Stimulated activated CD4-positive, alpha-beta T cell treated with anti-CD3 and anti-CD28 coated beads, Interleukin-1b, Interleukin-23, amount 100 ng/mL, for 24 hours (primary cell): ENCODE measurements around the gene COX19.
"Not testable (repeated sequence)": the region's sequence is repeated elsewhere in the genome, so short reads cannot be mapped to it uniquely, and the experiment has no call there.

Experiments
- DNase-seq, 4 experiments: peaks; one replicate each; pipeline ENCODE4 v3.0.0-alpha.2; 2020; ENCODE audit warnings: low read depth in 4 of 4, low spot score in 1 of 4

COX19 gene

GRCh38 chr7:962401-963081 is 12.8 kb downstream of the COX19 start:
- DNase-seq = no peak

GRCh38 chr7:961546-962400 is 13.6 kb downstream of the COX19 start:
- DNase-seq = no peak

GRCh38 chr7:960972-961371 is 14.4 kb downstream of the COX19 start:
- DNase-seq = not testable (repeated sequence)

DNA sequence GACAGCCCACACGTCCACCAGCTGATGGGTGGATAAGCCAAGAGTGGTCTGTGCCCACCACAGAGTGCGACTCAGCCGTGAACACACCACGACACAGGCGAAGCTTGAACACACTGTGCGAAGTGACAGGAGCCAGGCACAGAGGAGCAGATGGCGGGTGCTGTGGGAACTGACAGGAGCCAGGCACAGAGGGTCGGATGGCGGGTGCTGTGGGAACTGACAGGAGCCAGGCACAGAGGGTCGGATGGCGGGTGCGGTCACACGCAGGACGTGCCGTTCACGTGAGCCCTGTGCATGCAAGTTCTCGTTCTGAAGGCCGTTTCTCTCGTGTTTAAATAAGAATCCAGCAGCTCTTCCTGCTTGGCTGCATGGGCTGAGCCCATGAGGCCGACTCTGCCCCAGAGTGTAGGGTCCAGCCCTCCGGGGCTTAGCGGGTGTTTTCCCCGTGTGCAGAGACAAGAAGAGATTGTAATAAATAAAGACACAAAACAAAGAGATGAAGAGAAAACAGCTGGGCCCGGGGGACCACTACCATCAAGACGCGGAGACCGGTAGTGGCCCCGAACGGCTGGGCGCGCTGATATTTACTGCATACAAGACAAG is 15.0 kb downstream of the COX19 start:
- no peak for DNase-seq

DNA sequence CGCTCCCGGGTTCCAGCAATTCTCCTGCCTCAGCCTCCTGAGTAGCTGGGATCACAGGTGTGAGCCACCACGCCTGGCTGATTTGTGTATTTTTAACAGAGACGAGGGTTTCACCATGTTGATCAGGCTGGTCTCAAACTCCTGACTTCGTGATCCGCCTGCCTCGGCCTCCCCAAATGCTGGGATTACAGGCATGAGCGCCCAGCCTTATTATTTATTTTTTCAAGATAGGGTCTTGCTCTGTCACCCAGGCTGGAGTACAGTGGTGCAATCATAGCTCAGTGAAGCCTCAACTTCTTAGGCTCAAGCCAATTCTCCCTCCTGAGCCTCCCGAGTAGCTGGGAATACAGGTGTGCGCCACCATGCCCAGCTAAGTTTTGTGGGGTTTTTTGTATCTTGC is 15.6 kb downstream of the COX19 start:
- not testable (repeated sequence) for DNase-seq

- DNase-seq = no peak
Observed at GRCh38 chr7:959271-959670, 16.1 kb downstream of the COX19 start.

DNA sequence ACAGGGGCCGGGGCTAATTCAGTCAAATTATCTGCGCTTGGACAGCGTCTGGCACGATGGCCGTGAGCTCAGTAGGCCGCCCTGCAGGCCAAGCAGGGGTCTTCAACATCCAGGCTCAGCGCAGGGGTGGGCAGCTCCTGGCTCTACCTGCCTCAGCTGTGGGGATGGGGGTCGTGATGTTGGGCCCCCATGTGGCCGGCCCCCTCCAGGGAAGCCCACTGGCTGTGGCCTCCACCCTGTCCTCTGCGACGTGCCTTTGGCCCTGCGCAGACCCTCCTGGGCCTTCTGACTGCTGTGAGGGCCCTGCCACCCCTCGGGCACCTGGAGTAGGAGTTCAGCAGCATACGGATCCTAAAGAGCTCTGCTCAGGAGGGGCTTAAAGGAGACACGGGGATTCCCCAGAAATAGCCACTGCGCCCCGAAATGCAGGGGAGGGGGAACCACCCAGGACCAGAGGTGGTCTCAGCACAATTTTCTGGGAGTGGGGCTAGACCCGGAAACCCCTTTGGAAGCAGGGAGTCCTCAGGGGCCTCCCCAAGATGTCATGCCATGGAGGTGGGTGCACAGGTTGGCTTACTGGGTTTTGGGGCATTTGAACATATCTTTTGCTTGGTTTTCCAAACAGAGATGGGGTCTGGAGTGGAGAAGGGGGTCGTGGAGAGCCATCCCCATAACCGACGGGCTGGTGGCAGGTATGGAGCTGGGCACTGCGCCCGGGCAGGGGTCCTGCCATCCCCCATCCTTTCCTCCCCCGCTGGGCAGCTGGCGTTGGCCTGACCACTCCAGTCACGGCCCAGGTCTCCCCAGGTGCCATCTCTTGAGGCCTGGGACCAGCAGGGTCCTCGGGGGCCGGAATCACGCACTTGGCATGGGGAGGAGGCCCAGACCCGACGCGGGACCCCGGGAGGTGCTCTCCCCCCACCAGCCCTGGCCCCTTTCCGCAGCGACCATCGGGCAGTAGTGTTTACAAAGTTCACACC is 16.8 kb downstream of the COX19 start:
- DNase-seq = no peak

- no peak for DNase-seq
Observed at GRCh38 chr7:957418-958220, 17.7 kb downstream of the COX19 start.

- no peak for DNase-seq
Observed at GRCh38 chr7:956031-956430, 19.3 kb downstream of the COX19 start.

GRCh38 chr7:954330-955238 is 20.8 kb downstream of the COX19 start, which contains the start of gene ADAP1:
TSS of gene ADAP1 (minus strand) at chr7:954680. CDS start at chr7:954477, 203 bp downstream.
- peak in 2 of 4 experiments; percentile 33 to 53 for DNase-seq

GRCh38 chr7:953547-954327 is 21.6 kb downstream of the COX19 start:
- no peak for DNase-seq

DNA sequence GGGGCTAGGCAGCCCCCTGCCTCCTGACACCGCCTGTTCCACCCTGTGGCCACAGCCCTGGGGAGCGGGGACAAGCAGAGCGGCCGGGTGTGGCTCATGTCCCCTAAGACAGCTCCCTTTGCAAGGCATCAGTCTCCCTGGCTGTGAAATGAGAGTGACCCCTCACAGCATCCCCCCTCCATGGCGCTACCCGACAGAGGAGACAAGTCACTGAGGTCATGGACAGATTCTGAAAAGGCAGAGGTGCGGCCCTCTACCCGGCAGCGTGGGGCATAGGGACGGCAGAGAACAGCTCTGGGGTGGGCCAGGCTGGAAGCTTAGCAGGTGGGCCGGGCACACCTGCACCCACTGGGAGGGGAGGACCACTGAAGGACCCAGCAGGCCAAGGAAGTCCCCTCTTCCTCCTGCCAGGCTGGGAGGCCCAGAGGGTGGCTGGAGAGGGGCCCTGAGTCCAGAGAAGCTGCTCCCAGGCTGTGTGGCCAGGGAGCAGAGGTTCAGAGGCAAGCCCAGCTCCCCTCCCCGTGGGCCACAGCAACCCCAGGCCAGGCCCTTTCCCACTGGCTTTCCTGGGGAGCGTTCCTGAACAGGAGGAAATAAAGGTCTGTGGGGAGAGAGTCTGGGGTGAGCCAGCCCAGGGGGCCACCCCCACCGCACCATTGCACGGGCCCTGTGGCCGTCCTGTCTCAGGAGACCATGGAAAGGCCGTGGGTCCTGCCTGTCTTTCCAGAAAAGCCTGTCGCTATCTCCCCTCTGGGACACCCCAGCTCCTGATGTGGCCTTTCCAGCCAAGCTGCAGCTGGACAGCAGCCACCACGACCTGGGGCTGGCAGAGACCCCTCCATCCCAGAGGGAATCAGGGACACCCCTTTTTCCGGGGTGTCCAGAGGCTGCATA is 22.6 kb downstream of the COX19 start:
- no peak for DNase-seq

DNA sequence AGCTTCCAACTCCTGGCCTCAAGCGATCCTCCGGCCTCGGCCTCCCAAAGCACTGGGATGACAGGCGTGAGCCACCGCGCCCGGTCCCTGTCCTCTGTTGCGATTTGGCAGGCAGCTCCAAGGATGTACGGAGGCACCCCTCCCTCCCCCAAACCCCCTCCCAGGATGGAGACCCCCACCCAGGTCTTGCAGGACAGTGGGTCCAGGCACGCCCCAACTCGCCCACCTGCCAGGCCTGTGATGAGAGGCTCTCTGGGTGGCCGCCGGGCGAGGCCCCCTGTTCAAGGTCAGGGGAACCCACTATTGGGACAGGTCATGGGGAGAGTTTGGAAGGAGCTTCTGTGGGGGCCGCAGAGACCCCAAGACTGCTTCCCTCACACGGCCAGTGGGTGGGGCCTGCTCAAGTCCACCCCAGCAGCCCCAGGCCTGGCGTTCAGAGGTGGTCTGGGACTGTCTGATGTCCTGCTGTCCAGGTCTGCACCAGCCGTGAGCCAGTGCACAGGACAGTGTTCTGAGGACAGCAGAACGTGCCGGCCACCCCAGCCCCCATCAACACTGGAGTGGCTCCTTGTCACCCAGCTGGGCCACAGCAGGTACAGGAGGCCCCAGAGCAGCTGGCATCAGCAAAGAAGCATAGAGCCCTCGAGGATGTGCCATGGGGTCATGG is 23.3 kb downstream of the COX19 start:
- DNase-seq = no peak

DNA sequence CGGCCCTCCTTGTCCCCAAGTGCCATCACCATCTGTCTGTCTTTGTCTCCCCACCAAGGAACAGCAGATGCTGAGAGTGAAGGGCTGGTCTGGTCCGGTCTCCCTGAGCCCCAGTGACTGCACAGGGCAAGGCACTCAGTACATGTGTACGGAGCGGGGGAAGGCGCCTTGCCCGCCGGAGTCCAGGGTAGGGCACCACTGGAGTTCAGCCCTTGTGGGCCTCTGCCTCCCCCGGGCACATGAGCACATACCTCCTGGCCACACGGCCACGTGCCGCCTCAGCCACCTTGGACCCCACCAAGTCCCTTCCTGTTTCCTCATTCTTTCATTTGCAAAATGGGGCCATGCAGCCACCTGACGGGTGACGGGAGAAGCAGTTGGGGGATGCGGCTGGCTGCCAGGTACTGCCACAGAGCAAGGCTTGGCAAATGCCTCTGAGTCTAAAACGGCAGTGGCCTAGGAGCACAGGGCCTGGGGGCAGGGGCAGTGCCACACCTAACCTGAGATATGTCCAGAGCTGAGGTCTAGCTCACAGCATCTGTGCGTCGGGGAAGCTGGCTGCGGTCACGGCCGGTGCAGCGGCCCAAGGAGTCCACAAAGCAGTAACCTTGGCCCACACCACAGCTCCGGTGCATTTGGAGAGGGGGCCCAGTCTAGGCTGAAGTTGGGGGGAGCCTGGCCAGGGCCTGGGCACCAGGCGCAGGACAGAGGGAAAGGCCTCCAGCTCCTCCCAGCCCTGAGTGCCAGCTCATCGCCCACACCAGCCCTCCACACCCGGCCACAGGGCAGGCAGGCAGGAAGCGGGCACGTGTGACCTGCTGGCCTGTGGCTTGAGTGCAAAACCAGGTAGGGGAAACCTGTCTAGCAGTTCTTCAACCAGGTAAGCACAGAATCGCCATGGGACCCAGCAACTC is 26.1 kb downstream of the COX19 start:
- DNase-seq = no peak

DNA sequence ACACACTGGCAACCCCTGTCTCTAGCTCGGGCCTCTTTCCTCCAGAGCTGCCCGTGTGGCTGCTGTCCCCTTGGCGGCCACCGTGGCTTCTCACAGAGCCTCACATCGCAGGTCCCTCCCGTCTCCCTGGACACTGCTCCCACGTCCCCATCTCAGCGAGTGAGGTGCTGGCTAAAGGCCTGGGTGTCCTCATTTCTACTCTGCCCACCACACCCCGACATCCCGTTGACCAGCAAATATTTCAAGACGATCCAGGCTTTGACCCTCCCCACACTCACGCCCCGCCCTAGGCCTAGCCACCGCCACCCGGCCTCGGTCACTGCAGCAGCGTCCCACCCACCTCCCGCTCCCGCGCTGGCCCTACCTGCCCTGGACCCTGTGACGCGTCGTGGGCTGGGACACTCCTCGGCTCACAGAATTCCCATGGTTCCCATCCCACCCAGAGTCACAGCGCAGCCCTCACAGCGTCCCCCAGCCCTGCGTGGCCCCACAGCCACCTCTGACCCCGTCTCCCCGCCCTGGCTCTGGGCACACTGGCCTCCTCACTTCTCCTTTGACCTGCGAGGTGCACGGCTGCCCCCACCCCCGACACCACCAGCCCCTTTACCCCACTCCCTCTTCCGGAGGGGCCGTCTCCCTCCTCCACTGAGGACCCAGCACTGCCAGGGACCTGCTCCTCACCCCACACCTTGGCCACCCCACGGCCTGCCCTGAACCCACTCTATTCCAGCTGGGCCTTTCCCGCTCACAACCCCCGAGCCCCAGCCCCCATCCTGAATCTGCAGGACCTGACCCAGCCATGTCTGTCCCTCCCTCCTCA is 27.7 kb downstream of the COX19 start:
- DNase-seq = no peak
